ENCODE data around the gene RFPL4A.

DNA sequence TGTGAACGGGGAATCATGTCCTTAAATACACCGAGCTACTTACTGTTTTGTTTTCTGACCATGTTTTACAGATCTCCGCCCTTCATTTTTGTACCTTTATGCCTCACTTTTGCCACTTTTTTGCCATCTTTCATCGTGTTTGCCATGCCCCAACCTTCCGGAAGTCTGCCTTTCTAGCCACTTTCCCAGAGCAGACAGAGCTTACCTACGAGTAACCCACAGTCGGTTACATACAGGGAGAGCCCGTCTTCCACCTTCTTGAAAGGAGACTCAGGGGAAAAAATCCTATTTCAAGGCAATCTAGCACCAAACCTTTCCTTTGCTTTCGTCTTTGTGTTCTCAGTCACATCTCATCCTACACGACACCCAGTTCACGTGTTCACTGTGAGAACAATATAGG is 36.1 kb downstream of the RFPL4A start:
- TF ChIP-seq, protein P1, sequence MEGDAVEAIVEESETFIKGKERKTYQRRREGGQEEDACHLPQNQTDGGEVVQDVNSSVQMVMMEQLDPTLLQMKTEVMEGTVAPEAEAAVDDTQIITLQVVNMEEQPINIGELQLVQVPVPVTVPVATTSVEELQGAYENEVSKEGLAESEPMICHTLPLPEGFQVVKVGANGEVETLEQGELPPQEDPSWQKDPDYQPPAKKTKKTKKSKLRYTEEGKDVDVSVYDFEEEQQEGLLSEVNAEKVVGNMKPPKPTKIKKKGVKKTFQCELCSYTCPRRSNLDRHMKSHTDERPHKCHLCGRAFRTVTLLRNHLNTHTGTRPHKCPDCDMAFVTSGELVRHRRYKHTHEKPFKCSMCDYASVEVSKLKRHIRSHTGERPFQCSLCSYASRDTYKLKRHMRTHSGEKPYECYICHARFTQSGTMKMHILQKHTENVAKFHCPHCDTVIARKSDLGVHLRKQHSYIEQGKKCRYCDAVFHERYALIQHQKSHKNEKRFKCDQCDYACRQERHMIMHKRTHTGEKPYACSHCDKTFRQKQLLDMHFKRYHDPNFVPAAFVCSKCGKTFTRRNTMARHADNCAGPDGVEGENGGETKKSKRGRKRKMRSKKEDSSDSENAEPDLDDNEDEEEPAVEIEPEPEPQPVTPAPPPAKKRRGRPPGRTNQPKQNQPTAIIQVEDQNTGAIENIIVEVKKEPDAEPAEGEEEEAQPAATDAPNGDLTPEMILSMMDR (IDR thresholded peaks at IDR 0.05; ENCODE audit: low read depth, low read length) = no peak
- no peak for TF ChIP-seq EZH2phosphoT487 (IDR thresholded peaks at IDR 0.05; ENCODE audit: low read depth)
